Neural cell (in vitro differentiated cells): Measurements from ENCODE around the gene TTLL12. TPM values are rescaled to one million over a fixed set of nuclear protein-coding genes. Genes with fewer than 3 reads are reported as not detected.

Experiments used
- H2AFZ ChIP-seq: fragments of 200-600, 300-800 bp; sonication (generic), shearing (Covaris generic); 2 replicates; pipeline ENCODE4 v1.6.0; 2014; ENCODE audit warnings: low read depth, mild to moderate bottlenecking, antibody characterized with exemption, low read length, moderate library complexity
- H3F3A ChIP-seq: fragments of 200-600 bp; shearing (Covaris generic); 2 replicates; pipeline ENCODE4 v1.6.1; 2016; ENCODE audit warnings: mild to moderate bottlenecking, moderate library complexity, mixed read lengths, antibody characterized with exemption, low read length; ENCODE audit not compliant: insufficient read depth, poor library complexity, severe bottlenecking
- H3K27ac ChIP-seq: fragments of 200-600, 300-800 bp; sonication (generic), shearing (Covaris generic); 2 replicates; pipeline ENCODE4 v1.5.1; 2014; ENCODE audit warnings: mild to moderate bottlenecking, low read length, moderate library complexity
- H3K27me3 ChIP-seq: fragments of 300-800, 200-600 bp; sonication (generic), shearing (Covaris generic); 2 replicates; pipeline ENCODE4 v1.6.0; 2014; ENCODE audit warnings: mild to moderate bottlenecking, low read depth, low read length, moderate library complexity; ENCODE audit not compliant: insufficient read depth
- H3K36me3 ChIP-seq: fragments of 300-800, 200-600 bp; sonication (generic), shearing (Covaris generic); 2 replicates; pipeline ENCODE4 v1.5.1; 2014; ENCODE audit warnings: mild to moderate bottlenecking, antibody characterized with exemption, low read length, moderate library complexity; ENCODE audit not compliant: insufficient read depth
- H3K4me2 ChIP-seq: fragments of 300-800, 200-600 bp; sonication (generic), shearing (Covaris generic); 2 replicates; pipeline ENCODE4 v1.6.0; 2014; ENCODE audit warnings: mild to moderate bottlenecking, low read length
- H3K4me3 ChIP-seq: fragments of 300-800, 200-600 bp; sonication (generic), shearing (Covaris generic); 2 replicates; pipeline ENCODE4 v1.5.1; 2014; ENCODE audit warnings: mild to moderate bottlenecking, low read length, moderate library complexity
- H3K79me2 ChIP-seq: fragments of 200-600 bp; shearing (Covaris generic); replicated peaks from 2 replicates; pipeline ENCODE4 v1.6.0; 2014; ENCODE audit warnings: mild to moderate bottlenecking, low read length, moderate library complexity; ENCODE audit not compliant: insufficient read depth
- H3K9ac ChIP-seq: fragments of 300-800, 200-600 bp; sonication (generic), shearing (Covaris generic); 2 replicates; pipeline ENCODE4 v1.6.1; 2016; ENCODE audit warnings: mild to moderate bottlenecking, low read length, mixed read lengths
- H3K9me2 ChIP-seq: fragments of 200-600 bp; shearing (Covaris generic); 2 replicates; pipeline ENCODE4 v1.6.1; 2016; ENCODE audit warnings: mild to moderate bottlenecking, low read length, mixed read lengths; ENCODE audit not compliant: insufficient read depth
- H3K9me3 ChIP-seq: fragments of 200-600, 300-800 bp; sonication (generic), shearing (Covaris generic); 2 replicates; pipeline ENCODE4 v1.6.1; 2016; ENCODE audit warnings: mild to moderate bottlenecking, mixed run types, low read length, moderate library complexity, mixed read lengths
- H4K20me1 ChIP-seq: fragments of 200-600 bp; shearing (Covaris generic); 2 replicates; pipeline ENCODE4 v1.6.1; 2016; ENCODE audit warnings: mild to moderate bottlenecking, mixed run types; ENCODE audit not compliant: insufficient read depth
- EP300 ChIP-seq: fragments of 450-650 bp; conservative IDR thresholded peaks from 2 replicates; pipeline ENCODE4 v1.6.1; 2014; ENCODE audit warnings: antibody characterized with exemption, mild to moderate bottlenecking, moderate library complexity; ENCODE audit not compliant: poor library complexity, severe bottlenecking
- EZH2 ChIP-seq: fragments of 200-600, 300-800 bp; shearing (Covaris generic), sonication (generic); IDR thresholded peaks from 2 replicates; pipeline ENCODE4 v1.6.1; 2014; ENCODE audit warnings: antibody characterized with exemption, low read length, borderline replicate concordance, mild to moderate bottlenecking; ENCODE audit not compliant: insufficient read depth, poor library complexity, severe bottlenecking
- MXI1 ChIP-seq: fragments of 450-650 bp; conservative IDR thresholded peaks from 2 replicates; pipeline ENCODE4 v1.6.1; 2014; ENCODE audit warnings: antibody characterized with exemption, mild to moderate bottlenecking; ENCODE audit not compliant: poor library complexity, severe bottlenecking
- POLR2AphosphoS5 ChIP-seq: IDR thresholded peaks from 2 replicates; pipeline ENCODE4 v1.6.1; 2012
- RAD21 ChIP-seq: fragments of 450-650 bp; conservative IDR thresholded peaks from 2 replicates; pipeline ENCODE4 v1.6.1; 2014; ENCODE audit warnings: antibody characterized with exemption, mild to moderate bottlenecking, moderate library complexity
- SMC3 ChIP-seq: fragments of 450-650 bp; conservative IDR thresholded peaks from 2 replicates; pipeline ENCODE4 v1.6.1; 2014; ENCODE audit warnings: antibody characterized with exemption, mild to moderate bottlenecking, moderate library complexity; ENCODE audit not compliant: poor library complexity
- TAF1 ChIP-seq: IDR thresholded peaks from 2 replicates; pipeline ENCODE4 v1.6.1; 2012; ENCODE audit warnings: low read depth
- polyA plus RNA-seq: library from polyadenylated mRNA; depleted of rRNA; stranded (reverse); fragments of >200 nt; gene quantifications from 2 replicates; pipeline ENCODE4 v1.2.3, GENCODE V29; 2014
- TF ChIP-seq, protein P1 (sequence below): fragments of 450-650 bp; IDR thresholded peaks from 2 replicates; pipeline ENCODE4 v1.5.1; 2014; ENCODE audit warnings: antibody characterized with exemption, mild to moderate bottlenecking, moderate library complexity; ENCODE audit not compliant: poor library complexity, severe bottlenecking
- TF ChIP-seq, protein P2 (sequence below): IDR thresholded peaks from 2 replicates; pipeline ENCODE4 v1.6.1; 2012; ENCODE audit warnings: borderline replicate concordance

TTLL12 gene
- polyA plus RNA-seq, 1 donor from 2014 or later = 22.2 TPM

DNA sequence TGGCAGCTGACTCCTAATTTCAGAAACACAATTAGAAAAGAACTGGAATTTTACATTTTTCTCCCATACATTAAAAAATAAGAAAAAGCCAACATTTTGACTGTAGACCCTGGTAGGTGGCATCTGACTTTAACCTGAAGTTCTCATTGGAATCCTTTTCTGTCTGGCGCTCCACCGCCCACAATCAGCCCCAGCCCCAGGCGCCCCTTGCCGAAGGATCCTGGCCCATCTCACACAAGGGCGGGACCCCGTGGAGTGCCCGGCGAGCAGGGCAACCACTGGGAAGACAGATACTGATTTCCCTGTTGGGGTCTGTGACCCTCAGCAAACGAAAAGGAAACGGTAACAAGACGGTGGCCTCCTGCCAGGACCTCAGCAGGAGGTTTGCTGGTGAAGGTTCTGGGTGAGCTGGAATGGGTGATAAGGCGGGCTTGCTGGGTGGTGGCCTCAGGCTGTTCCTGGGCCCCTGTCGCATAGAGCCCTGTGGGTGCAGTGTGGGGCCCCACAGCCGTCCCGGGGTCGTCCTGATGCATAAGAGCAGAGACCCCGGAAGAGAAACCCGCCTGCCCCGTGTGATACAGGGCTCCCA, 19.8 kb downstream of the TTLL12 start:
- H3K4me3 ChIP-seq = no peak overlapping the region
- no peaks in the 10 kb centered on the region for H3K9me2 ChIP-seq
- TF ChIP-seq POLR2AphosphoS5 (no peak), EZH2 (no peak), EP300 (no peak), SMC3 (no peak), RAD21 (no peak), TAF1 (no peak), MXI1 (no peak)
- TF ChIP-seq, protein P1, sequence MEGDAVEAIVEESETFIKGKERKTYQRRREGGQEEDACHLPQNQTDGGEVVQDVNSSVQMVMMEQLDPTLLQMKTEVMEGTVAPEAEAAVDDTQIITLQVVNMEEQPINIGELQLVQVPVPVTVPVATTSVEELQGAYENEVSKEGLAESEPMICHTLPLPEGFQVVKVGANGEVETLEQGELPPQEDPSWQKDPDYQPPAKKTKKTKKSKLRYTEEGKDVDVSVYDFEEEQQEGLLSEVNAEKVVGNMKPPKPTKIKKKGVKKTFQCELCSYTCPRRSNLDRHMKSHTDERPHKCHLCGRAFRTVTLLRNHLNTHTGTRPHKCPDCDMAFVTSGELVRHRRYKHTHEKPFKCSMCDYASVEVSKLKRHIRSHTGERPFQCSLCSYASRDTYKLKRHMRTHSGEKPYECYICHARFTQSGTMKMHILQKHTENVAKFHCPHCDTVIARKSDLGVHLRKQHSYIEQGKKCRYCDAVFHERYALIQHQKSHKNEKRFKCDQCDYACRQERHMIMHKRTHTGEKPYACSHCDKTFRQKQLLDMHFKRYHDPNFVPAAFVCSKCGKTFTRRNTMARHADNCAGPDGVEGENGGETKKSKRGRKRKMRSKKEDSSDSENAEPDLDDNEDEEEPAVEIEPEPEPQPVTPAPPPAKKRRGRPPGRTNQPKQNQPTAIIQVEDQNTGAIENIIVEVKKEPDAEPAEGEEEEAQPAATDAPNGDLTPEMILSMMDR = no peak
- TF ChIP-seq, protein P2, sequence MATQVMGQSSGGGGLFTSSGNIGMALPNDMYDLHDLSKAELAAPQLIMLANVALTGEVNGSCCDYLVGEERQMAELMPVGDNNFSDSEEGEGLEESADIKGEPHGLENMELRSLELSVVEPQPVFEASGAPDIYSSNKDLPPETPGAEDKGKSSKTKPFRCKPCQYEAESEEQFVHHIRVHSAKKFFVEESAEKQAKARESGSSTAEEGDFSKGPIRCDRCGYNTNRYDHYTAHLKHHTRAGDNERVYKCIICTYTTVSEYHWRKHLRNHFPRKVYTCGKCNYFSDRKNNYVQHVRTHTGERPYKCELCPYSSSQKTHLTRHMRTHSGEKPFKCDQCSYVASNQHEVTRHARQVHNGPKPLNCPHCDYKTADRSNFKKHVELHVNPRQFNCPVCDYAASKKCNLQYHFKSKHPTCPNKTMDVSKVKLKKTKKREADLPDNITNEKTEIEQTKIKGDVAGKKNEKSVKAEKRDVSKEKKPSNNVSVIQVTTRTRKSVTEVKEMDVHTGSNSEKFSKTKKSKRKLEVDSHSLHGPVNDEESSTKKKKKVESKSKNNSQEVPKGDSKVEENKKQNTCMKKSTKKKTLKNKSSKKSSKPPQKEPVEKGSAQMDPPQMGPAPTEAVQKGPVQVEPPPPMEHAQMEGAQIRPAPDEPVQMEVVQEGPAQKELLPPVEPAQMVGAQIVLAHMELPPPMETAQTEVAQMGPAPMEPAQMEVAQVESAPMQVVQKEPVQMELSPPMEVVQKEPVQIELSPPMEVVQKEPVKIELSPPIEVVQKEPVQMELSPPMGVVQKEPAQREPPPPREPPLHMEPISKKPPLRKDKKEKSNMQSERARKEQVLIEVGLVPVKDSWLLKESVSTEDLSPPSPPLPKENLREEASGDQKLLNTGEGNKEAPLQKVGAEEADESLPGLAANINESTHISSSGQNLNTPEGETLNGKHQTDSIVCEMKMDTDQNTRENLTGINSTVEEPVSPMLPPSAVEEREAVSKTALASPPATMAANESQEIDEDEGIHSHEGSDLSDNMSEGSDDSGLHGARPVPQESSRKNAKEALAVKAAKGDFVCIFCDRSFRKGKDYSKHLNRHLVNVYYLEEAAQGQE = no peak
- no peaks in the 10 kb centered on the region for H4K20me1 ChIP-seq
- no peak overlapping the region for H2AFZ ChIP-seq
- H3K36me3 ChIP-seq = no peaks in the 10 kb centered on the region
- H3K9me3 ChIP-seq = no peaks in the 10 kb centered on the region
- H3K9ac ChIP-seq = no peak overlapping the region
- H3K4me2 ChIP-seq = no peak overlapping the region
- H3K79me2 ChIP-seq = no peaks in the 10 kb centered on the region
- H3K27me3 ChIP-seq = no peaks in the 10 kb centered on the region
- H3K27ac ChIP-seq = no peak overlapping the region
- no peaks in the 10 kb centered on the region for H3F3A ChIP-seq

DNA sequence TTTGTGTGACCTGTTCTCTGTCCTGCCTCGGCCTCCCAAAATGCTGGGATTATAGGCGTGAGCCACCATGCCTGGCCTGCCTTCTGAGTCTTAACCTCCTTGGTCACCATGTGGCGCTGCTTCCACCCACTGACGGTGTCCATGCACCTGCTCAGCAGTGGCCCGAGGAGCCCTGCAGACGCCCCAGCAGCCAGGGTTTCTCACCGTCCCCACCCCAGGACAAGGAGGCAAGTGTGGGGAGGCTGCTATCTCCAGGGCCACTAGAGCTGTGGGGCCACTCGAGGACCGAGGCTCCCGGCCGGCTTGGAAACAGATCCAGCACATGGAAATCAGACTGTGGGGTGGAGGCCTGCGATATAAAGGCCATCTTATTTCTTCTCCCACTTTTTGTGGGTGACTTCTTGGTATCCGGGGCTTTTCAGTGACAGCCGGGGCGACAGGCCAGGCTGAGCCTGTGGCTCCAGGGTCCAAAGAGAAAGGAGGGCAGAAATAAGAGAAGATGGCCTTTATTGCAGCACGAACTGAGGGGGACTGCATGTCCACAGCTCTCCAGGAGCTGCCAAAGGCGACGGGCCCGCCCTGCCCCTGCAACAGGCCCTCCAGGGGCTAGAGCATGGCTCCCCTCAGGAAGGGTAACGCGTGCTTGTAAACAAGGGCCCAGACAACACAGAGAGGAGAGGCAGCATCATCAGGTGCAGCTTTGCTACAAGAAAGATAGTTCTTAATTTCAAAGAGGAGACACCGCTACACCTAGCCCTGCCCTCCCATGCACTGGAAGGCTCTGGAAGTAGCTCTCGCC, 20.6 kb downstream of the TTLL12 start:
- no peaks in the 10 kb centered on the region for H3K79me2 ChIP-seq
- TF ChIP-seq EZH2 = no peak
- TF ChIP-seq, protein P1 = no peak
- TF ChIP-seq, protein P2 = no peak
- TF ChIP-seq MXI1 = no peak
- TF ChIP-seq RAD21 = no peak
- TF ChIP-seq POLR2AphosphoS5 = no peak
- TF ChIP-seq TAF1 = no peak
- no peak for TF ChIP-seq EP300
- TF ChIP-seq SMC3 = no peak
- no peaks in the 10 kb centered on the region for H3K36me3 ChIP-seq

More for the DNA sequence above, 20.6 kb downstream of the TTLL12 start:
- no peaks in the 10 kb centered on the region for H3F3A ChIP-seq
- no peak overlapping the region for H2AFZ ChIP-seq
- H3K9me2 ChIP-seq = no peaks in the 10 kb centered on the region
- H3K9me3 ChIP-seq = no peaks in the 10 kb centered on the region
- H3K4me2 ChIP-seq = no peak overlapping the region
- H3K27ac ChIP-seq = no peak overlapping the region
- no peak overlapping the region for H3K9ac ChIP-seq
- H4K20me1 ChIP-seq = no peaks in the 10 kb centered on the region
- no peak overlapping the region for H3K4me3 ChIP-seq
- no peaks in the 10 kb centered on the region for H3K27me3 ChIP-seq
